ENCODE data around the gene ST6GALNAC4. TPM values are rescaled to one million over a fixed set of nuclear protein-coding genes. Genes with fewer than 3 reads are reported as not detected.
A peak's percentile ranks its signal among the peaks of the same experiment; 100 is the strongest.

Gene ST6GALNAC4
- total and polyA plus RNA-seq, 2 donors (not counting 1 experiment from before 2014, with no cell fraction given) = 80.5 to 199 TPM

- peaks cover 0 to 9% of the 10 kb centered on the region in 2 donors for H3K4me1 ChIP-seq (ENCODE audit: control insufficient read depth in 2 of 2, insufficient read depth in 2 of 2, low read length in 2 of 2)
- H3K79me2 ChIP-seq (ENCODE audit: control insufficient read depth, insufficient read depth, low read length) = peaks cover 4% of the 10 kb centered on the region
- H3K9me3 ChIP-seq (ENCODE audit: control extremely low read depth in 1 of 3, control insufficient read depth in 2 of 3, insufficient read depth in 1 of 3, low read length in 2 of 3) = no peaks in the 10 kb centered on the region
- no peak overlapping the region for H3K4me2 ChIP-seq (replicated peaks; ENCODE audit: low read depth, low read length, poor library complexity, severe bottlenecking)
- no peak for DNase-seq
- H3K36me3 ChIP-seq (replicated peaks in 1 of 2; ENCODE audit: control extremely low read depth in 1 of 2, control insufficient read depth in 1 of 2, extremely low read depth in 1 of 2, insufficient read depth in 2 of 2, low read length in 1 of 2) = no peaks in the 10 kb centered on the region
- 96% methylated on average over 6 of the region's 9 CpGs for WGBS (ENCODE audit: insufficient coverage)
- Mint-ChIP-seq H3K9me3 (ENCODE audit: insufficient read depth) (no peaks in the 10 kb centered on the region), H3K4me1 (peaks cover 6% of the 10 kb centered on the region), H3K4me3 (no peak overlapping the region), H3K27me3 (no peaks in the 10 kb centered on the region), H3K27ac (no peak overlapping the region)
- H3K4me3 ChIP-seq (ENCODE audit: control extremely low read depth in 1 of 5, extremely low read depth in 1 of 5, insufficient read depth in 1 of 5, low read depth in 2 of 5, low read length in 4 of 5) = no peak overlapping the region
- H3K27me3 ChIP-seq (replicated peaks in 1 of 4; ENCODE audit: control extremely low read depth in 1 of 4, control insufficient read depth in 3 of 4, insufficient read depth in 4 of 4, low read length in 3 of 4) = peaks cover 0 to 5% (median 0%) of the 10 kb centered on the region in 4 experiments
- TF ChIP-seq CTCF (IDR thresholded peaks at IDR 0.05) (no peak), EZH2 (IDR thresholded peaks at IDR 0.05; ENCODE audit: borderline replicate concordance, insufficient read depth, low read depth, low read length, poor library complexity, severe bottlenecking) (no peak)
- intact Hi-C loops (cut with micrococcal nuclease) = loop anchor here (2.0 kb wide), 1 partner anchor 49 kb away; no protein-coding TSS in a partner anchor
- no peak overlapping the region for H2AFZ ChIP-seq (ENCODE audit: insufficient read depth, low read depth, low read length, poor library complexity, severe bottlenecking)
- ChIA-PET POLR2A (no interaction called here), CTCF (interaction anchor here (1.7 to 13.7 kb wide), 4 partner anchors 18 to 135 kb away, joined by 4 to 237 read pairs (median 67); partner anchors contain the start of genes ST6GALNAC4 and TOR2A)
- H3K9ac ChIP-seq (ENCODE audit: low read length) = no peak overlapping the region
- no peak for ATAC-seq (ENCODE audit: low read depth)
- no peaks in the 10 kb centered on the region for H4K20me1 ChIP-seq (ENCODE audit: control insufficient read depth, insufficient read depth, low read length, poor library complexity, severe bottlenecking)
- H3K27ac ChIP-seq (ENCODE audit: low read length in 2 of 2) = no peak overlapping the region
Observed at GRCh38 chr9:127871531-127871930, 45.3 kb downstream of the ST6GALNAC4 start.

- WGBS (ENCODE audit: insufficient coverage) = 98% methylated on average over 9 of the region's 12 CpGs
Observed at GRCh38 chr9:127870887-127871286, 46.0 kb downstream of the ST6GALNAC4 start.

More at GRCh38 chr9:127870887-127871286, 46.0 kb downstream of the ST6GALNAC4 start:
- ATAC-seq (ENCODE audit: low read depth) (no peak), DNase-seq (peak; percentile 20)
- POLR2A ChIA-PET = interaction anchor here (1.0 to 1.6 kb wide), 3 partner anchors 39 to 100 kb away, joined by 3 to 10 read pairs (median 4); no protein-coding TSS in a partner anchor
- Mint-ChIP-seq H3K4me3 (no peak overlapping the region), H3K27ac (no peak overlapping the region), H3K27me3 (no peaks in the 10 kb centered on the region), H3K9me3 (ENCODE audit: insufficient read depth) (no peaks in the 10 kb centered on the region), H3K4me1 (peaks cover 11% of the 10 kb centered on the region)
- Histone ChIP-seq H3K4me2 (replicated peaks; ENCODE audit: low read depth, low read length, poor library complexity, severe bottlenecking) (no peak overlapping the region), H4K20me1 (ENCODE audit: control insufficient read depth, insufficient read depth, low read length, poor library complexity, severe bottlenecking) (no peaks in the 10 kb centered on the region), H3K4me1 (ENCODE audit: control insufficient read depth in 2 of 2, insufficient read depth in 2 of 2, low read length in 2 of 2) (peaks cover 2 to 16% of the 10 kb centered on the region in 2 donors), H3K79me2 (ENCODE audit: control insufficient read depth, insufficient read depth, low read length) (peaks cover under 1% of the 10 kb centered on the region), H3K27ac (ENCODE audit: low read length in 2 of 2) (no peak overlapping the region), H3K9ac (ENCODE audit: low read length) (no peak overlapping the region), H3K9me3 (ENCODE audit: control extremely low read depth in 1 of 3, control insufficient read depth in 2 of 3, insufficient read depth in 1 of 3, low read length in 2 of 3) (no peaks in the 10 kb centered on the region), H2AFZ (ENCODE audit: insufficient read depth, low read depth, low read length, poor library complexity, severe bottlenecking) (no peak overlapping the region), H3K27me3 (replicated peaks in 1 of 4; ENCODE audit: control extremely low read depth in 1 of 4, control insufficient read depth in 3 of 4, insufficient read depth in 4 of 4, low read length in 3 of 4) (peaks cover 0 to 1% (median 0%) of the 10 kb centered on the region in 4 experiments), H3K36me3 (replicated peaks in 1 of 2; ENCODE audit: control extremely low read depth in 1 of 2, control insufficient read depth in 1 of 2, extremely low read depth in 1 of 2, insufficient read depth in 2 of 2, low read length in 1 of 2) (no peaks in the 10 kb centered on the region), H3K4me3 (ENCODE audit: control extremely low read depth in 1 of 5, extremely low read depth in 1 of 5, insufficient read depth in 1 of 5, low read depth in 2 of 5, low read length in 4 of 5) (no peak overlapping the region)
- no peak for TF ChIP-seq CTCF (IDR thresholded peaks at IDR 0.05)
- TF ChIP-seq EZH2 (IDR thresholded peaks at IDR 0.05; ENCODE audit: borderline replicate concordance, insufficient read depth, low read depth, low read length, poor library complexity, severe bottlenecking) = no peak
- intact Hi-C loops (cut with micrococcal nuclease) = loop anchor here (1.0 to 2.0 kb wide), 3 partner anchors 50 to 136 kb away; partner anchors contain the start of genes CDK9 and TOR2A
- CTCF ChIA-PET = interaction anchor here (1.0 to 13.7 kb wide), 16 partner anchors 10 to 656 kb away, joined by 3 to 237 read pairs (median 12); partner anchors contain the start of genes PTRH1, SH2D3C, ST6GALNAC4 and ST6GALNAC6

All from B cell (primary cell).